Fibroblast of gingiva (primary cell): ENCODE measurements around the gene RFNG.

Source experiments
- DNase-seq: peaks from one replicate; pipeline ENCODE4 v3.0.0-alpha.2; 2011; ENCODE audit warnings: low read depth

RFNG gene, protein sequence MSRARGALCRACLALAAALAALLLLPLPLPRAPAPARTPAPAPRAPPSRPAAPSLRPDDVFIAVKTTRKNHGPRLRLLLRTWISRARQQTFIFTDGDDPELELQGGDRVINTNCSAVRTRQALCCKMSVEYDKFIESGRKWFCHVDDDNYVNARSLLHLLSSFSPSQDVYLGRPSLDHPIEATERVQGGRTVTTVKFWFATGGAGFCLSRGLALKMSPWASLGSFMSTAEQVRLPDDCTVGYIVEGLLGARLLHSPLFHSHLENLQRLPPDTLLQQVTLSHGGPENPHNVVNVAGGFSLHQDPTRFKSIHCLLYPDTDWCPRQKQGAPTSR

GRCh38 chr17:82051776-82052637 is at the start of gene RFNG, which contains the start of gene GPS1:
RFNG (minus strand) TSS chr17:82051811; CDS start chr17:82051766, 45 bp downstream.
GPS1 (plus strand) TSS chr17:82051898; CDS start chr17:82051932, 34 bp downstream.
- DNase-seq: peak; percentile 48

GRCh38 chr17:82101301-82101715 is 49.7 kb upstream of the RFNG start:
- DNase-seq: no peak

DNA sequence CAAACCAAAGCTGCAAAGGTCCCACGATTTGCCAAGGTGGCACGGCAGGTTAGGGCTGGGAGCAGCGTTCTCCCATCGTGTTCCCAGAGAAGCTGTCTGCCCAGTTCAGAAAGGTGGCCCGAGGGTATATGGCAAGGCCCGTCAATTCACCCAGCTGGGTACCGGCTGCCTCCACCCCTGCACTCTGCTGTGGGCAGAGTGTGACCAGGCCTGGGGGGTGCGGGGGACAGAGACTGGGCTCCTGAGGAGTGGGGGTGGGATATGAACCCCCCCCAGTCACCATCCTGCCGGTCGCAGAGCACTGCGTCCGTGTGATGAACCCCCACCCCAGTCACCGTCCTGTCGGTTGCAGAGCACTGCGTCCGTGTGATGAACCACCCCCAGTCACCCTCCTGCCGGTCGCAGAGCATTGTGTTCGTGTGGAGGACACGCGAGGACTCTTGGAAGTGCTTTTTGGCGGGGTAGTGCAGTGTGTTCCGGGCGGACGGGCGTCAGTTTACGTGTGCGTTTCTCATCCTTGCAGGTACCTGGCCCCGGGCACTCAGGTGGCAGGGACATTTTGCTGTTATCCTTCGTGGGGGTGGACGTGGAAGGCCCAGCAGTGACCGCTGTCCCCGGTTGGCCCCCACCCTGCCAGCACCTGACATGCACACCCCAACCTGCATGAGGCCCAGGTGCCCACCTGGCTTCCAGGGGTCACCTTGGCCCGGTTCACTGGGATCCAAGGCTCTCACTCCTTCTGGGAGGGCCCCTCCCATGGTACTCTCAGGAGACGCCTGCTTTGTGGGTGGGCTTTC is 49.1 kb upstream of the RFNG start:
- DNase-seq: no peak

- no peak for DNase-seq
These were observed 47.5 kb upstream of the RFNG start for GRCh38 chr17:82098939-82099763.

DNA sequence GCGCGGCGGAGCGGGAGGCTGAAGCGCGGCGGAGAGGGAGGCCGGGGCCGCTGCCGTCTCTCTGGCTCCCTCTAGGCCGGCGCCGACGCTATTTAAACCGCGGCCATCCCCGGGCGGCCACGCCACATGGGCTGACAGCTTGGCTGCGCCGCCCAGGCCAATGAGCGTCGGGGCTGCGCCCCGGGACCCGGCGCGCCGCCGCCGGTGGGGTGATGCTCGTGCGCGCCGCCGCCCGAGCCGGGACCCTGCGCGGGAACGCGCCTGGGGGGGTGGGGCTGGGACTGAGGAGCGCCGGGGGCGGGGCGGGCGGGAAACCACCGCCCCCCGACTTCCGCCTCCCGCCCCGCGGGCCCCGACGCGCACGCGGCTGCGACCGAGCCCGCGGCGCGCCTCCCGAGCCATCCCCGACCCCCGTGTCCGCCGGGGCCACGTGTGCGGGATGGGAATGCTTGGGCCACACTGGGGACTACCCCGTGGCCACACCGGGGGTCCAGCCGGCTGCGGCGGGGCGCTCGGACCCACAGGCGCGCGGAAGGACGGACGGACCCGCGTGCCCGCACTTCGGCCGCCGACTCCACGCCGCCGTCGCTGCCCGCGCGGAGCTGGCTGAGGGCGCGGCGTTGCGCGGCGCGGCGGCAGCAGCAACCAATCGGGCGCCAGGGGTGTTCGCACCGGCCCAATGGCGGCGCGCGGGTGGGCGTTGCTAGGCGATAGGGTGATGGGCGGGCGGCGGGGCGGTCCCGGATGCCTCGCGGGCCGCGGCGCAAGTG is 46.7 kb upstream of the RFNG start, which contains the start of gene FASN:
Gene FASN (minus strand): TSS at position 68 of the 770 bp plus-strand sequence. CDS start 1,791 bp downstream, outside the sequence.
- DNase-seq: peak; percentile 96

DNA sequence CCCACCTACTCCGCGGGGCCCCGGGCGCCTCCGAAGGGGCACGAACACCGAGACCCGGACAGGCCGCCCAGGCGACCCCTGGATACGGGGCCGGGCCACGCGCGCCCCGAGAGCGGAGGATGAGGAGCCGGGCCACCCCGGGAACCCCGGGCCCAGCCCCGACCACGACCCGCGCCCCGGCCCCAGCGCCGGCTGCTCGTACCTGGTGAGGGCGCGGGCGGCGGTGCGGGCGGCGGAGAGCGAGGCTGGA is 46.2 kb upstream of the RFNG start:
- DNase-seq: no peak

- peak; percentile 73 for DNase-seq
These were observed 45.7 kb upstream of the RFNG start for GRCh38 chr17:82097184-82097918.

DNA sequence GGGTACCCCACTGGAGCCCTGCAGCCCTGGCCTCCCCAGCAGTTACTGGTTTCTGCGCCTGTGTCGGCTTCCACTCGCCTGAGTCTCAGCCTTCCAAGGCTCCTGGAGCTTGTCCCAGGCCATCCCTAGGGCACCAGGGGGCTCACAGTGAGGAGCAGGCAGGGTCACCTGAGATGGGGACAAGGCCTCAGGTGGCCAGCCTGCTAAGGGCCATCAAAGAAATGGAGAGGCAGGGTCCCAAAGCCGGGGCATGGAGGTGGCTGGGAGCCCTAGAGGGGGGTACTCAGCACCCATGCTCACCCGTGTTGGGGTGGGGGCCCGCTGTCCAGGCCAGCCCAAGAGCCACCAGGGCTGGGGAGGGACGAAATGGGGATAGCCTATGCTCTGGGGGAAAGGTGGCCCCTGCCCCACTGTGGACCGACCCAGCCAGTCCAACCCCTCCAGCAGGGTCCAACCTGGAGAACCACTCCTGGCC is 45.1 kb upstream of the RFNG start:
- DNase-seq: no peak

DNA sequence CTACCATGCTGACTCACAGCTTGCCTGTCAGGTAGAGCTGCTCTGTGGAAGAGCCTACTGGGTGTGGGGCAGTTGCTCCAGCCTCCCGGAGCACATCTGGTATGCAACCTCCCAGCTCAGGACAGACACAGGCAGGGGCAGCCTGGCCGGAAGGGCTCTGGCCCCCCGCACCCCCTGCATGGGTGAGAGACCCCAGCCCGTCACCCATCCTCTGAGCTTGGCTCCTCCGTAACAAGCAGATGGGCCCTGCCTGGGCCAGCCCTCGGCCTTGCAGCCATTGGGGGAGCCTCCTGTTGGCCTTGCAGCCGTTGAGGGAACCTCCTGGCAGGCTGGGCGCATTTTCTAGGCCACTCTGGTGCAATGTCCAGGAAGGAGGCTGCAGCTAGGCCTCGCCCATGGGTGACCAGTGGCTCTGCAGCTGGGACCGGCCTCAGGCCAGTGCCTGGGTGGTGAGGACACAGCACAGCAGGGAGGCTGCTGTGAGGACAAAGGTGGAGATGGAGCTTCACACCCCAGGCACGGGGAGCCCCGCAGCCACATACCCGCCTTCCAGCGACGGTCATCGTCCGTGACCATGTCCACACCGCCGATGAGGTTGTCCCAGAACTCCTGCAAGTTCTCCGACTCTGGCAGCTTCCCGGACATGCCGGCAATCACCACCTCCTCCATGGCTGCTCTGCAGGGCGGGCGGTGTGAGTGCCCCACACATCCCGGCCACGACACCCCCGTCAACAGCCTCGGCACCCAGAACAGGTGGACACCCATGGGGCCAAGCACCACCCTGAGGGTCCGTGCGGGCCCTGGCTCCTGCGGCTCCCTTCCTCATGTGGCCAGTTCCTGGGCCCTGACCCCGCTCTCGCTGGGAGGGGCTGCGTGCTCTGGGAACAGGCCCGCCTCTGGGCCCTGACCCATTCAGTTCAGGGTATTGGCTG is 44.4 kb upstream of the RFNG start:
- no peak for DNase-seq

- no peak for DNase-seq
These were observed 43.5 kb upstream of the RFNG start for GRCh38 chr17:82094931-82095776.

DNA sequence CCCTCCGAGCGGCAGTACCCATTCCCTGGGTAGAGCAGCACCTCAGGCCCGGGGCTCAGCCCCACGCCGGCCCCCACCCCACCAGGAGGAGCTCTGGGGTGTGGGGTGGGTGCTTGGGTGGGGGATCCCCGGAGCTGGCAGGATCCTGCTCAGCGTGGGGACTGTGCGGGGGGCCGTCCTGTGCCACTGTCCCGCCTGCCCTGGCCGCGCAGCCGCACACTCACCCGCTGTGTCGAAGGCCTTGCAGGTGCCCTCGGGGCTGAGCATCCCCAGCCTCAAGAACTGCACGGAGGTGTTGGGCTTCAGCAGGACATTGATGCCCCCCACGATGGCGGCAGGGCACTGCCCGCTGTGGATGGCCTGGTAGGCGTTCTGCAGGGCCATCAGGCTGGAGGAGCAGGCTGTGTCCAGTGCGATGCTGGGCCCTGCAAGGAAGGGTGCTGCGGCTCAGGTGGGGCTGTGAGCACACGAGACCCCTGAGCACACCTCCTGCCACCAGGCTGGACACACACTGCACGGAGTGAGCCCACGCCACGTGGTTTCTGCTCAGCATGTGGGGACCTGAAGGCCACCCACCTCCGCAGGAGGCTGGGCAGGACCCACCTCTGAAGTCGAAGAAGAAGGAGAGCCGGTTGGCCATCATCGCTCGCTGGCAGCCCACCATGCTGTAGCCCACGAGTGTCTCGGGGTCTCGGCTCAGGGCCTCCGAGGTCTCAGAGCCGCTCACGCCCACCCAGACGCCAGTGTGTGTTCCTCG is 41.6 kb upstream of the RFNG start:
- DNase-seq: no peak

- no peak for DNase-seq
These were observed 41.0 kb upstream of the RFNG start for GRCh38 chr17:82092628-82092994.

- no peak for DNase-seq
These were observed 40.5 kb upstream of the RFNG start for GRCh38 chr17:82092094-82092586.

- no peak for DNase-seq
These were observed 39.9 kb upstream of the RFNG start for GRCh38 chr17:82091264-82092066.

- no peak for DNase-seq
These were observed 39.1 kb upstream of the RFNG start for GRCh38 chr17:82090549-82091263.
